ENCODE measurements around the gene MAD1L1. TPM values are rescaled to one million over a fixed set of nuclear protein-coding genes. Genes with fewer than 3 reads are reported as not detected.
"Not testable (repeated sequence)": the region's sequence is repeated elsewhere in the genome, so short reads cannot be mapped to it uniquely, and the experiment has no call there.

MAD1L1 gene
- total RNA-seq, 1 donor from 2014 or later = 48.4 TPM

DNA sequence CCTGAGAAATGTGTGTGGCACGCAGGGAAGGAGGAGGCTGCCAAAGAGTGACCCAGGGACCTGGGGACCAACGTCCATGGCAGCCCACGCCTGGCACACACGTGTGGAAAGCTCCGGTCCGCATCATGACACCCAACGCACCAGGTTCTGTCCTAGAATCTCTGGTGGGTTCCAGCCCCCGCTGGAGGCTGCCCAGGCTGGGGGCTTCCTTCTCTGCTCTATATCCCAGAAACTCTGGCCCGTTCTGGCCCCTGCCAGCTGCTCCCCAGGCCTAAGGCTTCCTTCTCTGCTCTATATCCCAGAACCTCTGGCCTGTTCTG is 300.8 kb downstream of the MAD1L1 start:
- no peaks in the 10 kb centered on the region for H3K9me3 ChIP-seq
- peaks cover 6% of the 10 kb centered on the region for H3K36me3 ChIP-seq
- intact Hi-C loops (cut with DNase I) = no loop called here
- H3K27ac ChIP-seq = no peak overlapping the region
- ATAC-seq (no peak), DNase-seq (no peak)
- TF ChIP-seq CTCF (IDR thresholded peaks at IDR 0.05) = no peak
- H3K27me3 ChIP-seq = no peaks in the 10 kb centered on the region
- H3K4me1 ChIP-seq = no peaks in the 10 kb centered on the region
- no peak overlapping the region for H3K4me3 ChIP-seq

DNA sequence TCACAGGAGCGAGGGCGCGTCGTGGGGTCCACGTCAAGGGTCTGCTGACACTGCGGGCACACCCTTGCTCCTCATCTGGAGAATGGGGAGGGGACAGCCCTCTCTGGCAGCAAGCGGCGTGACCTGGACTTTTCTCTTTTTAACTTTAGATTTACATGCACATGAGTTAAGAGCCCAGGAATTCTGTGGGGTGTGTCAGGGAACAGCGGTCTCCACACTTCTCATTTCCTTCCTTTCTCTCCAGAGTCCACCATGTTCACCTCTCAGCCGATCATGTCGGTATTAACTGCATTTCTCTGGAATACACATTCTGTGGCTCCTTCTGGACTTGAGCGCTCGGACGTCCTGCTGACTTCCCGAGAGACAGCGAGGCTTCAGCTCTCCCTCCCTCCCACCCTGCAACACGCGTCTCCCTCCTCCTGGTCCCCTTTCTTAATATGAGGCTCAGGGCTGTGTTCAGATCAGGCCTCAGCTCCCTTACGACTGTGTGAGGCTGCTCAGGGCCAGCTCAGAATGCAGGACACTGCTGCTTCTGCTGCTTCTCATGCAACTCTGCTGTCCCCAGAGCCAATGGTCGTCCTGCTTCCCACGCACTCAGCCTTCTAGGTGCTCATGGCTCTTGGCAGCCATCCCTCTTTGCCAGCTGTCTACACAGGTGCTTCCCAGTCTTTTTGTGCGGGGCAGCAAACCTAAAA is 301.3 kb downstream of the MAD1L1 start:
- H3K9me3 ChIP-seq = no peaks in the 10 kb centered on the region
- intact Hi-C loops (cut with DNase I) = no loop called here
- H3K4me3 ChIP-seq = no peak overlapping the region
- no peak overlapping the region for H3K27ac ChIP-seq
- TF ChIP-seq CTCF (IDR thresholded peaks at IDR 0.05) = no peak
- DNase-seq = no peak
- no peak for ATAC-seq
- no peaks in the 10 kb centered on the region for H3K4me1 ChIP-seq
- H3K27me3 ChIP-seq = no peaks in the 10 kb centered on the region
- H3K36me3 ChIP-seq = peaks cover 3% of the 10 kb centered on the region

- no peak overlapping the region for H3K4me3 ChIP-seq
- H3K4me1 ChIP-seq = no peaks in the 10 kb centered on the region
- no peaks in the 10 kb centered on the region for H3K9me3 ChIP-seq
- no peak for TF ChIP-seq CTCF (IDR thresholded peaks at IDR 0.05)
- intact Hi-C loops (cut with DNase I) = no loop called here
- no peak overlapping the region for H3K27ac ChIP-seq
- no peaks in the 10 kb centered on the region for H3K36me3 ChIP-seq
- no peak for DNase-seq
- H3K27me3 ChIP-seq = no peaks in the 10 kb centered on the region
- ATAC-seq = no peak
These were observed 302.2 kb downstream of the MAD1L1 start for GRCh38 chr7:1930381-1931065.

- ATAC-seq; H3K4me1 ChIP-seq; H3K4me3 ChIP-seq; H3K9me3 ChIP-seq; H3K36me3 ChIP-seq; H3K27ac ChIP-seq; DNase-seq; intact Hi-C loops (cut with DNase I); H3K27me3 ChIP-seq: not testable (repeated sequence)
These were observed 303.3 kb downstream of the MAD1L1 start for GRCh38 chr7:1929349-1929925.

DNA sequence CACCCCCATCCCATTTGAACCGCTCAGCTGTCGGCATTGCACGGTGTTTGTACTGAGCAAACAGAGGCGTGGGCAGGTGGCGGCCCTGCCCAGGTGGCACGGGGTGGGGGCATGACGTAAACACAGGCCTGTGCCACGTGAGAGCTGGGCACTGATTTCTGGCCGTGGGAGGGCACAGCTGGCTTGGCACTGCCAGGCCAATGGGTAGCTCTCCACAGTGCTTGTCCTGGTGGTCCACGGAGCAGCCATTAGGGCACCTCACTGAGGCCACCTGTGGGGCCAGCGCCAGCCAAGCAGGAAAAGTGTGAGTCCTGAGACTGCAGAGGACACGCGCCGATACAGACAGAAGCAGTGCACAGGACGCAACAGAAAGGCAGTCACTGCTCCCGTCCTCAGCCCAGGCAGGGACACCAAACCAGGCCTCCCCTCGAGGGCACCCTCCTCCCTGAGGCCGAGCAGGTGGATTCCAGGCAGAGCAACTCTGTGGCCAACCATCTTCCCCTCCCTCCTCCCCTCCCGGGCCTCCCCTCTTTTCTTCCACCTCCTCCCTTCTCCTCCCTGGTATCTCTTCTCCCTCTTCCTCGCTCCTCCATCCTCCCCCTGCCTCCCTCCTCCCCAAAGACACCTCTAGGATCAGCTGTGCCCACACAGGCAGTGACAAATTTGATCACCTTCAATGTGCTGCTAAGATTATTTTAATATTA is 303.9 kb downstream of the MAD1L1 start:
- ATAC-seq = peak; percentile 90

More for the DNA sequence above, 303.9 kb downstream of the MAD1L1 start:
- Histone ChIP-seq H3K27ac (no peak overlapping the region), H3K4me3 (no peak overlapping the region), H3K36me3 (no peaks in the 10 kb centered on the region), H3K9me3 (no peaks in the 10 kb centered on the region), H3K27me3 (no peaks in the 10 kb centered on the region), H3K4me1 (no peaks in the 10 kb centered on the region)
- DNase-seq = peak; percentile 83
- TF ChIP-seq CTCF (IDR thresholded peaks at IDR 0.05) = no peak
- intact Hi-C loops (cut with DNase I) = no loop called here

Measured in upper lobe of right lung (tissue), 1 donor.